Endothelial cell (in vitro differentiated cells): ENCODE data around the gene TBPL2. TPM values are rescaled to one million over a fixed set of nuclear protein-coding genes. Genes with fewer than 3 reads are reported as not detected.
A peak's percentile ranks its signal among the peaks of the same experiment; 100 is the strongest.

Source experiments
- DNase-seq: peaks from one replicate; pipeline ENCODE4 v3.0.0; 2021; ENCODE audit warnings: low spot score
- H3K27ac Mint-ChIP-seq: one replicate; pipeline ENCODE4 v1.8.0; 2021; ENCODE audit warnings: mixed read lengths, inconsistent platforms; ENCODE audit not compliant: unreplicated experiment
- H3K27me3 Mint-ChIP-seq: one replicate; pipeline ENCODE4 v1.8.0; 2021; ENCODE audit warnings: mild to moderate bottlenecking, moderate library complexity, mixed read lengths, inconsistent platforms; ENCODE audit not compliant: unreplicated experiment
- H3K36me3 Mint-ChIP-seq: one replicate; pipeline ENCODE4 v1.8.0; 2021; ENCODE audit warnings: mild to moderate bottlenecking, low read depth, mixed read lengths, inconsistent platforms; ENCODE audit not compliant: unreplicated experiment
- H3K4me1 Mint-ChIP-seq: one replicate; pipeline ENCODE4 v1.8.0; 2021; ENCODE audit warnings: mild to moderate bottlenecking, mixed read lengths, inconsistent platforms; ENCODE audit not compliant: unreplicated experiment
- H3K4me3 Mint-ChIP-seq: one replicate; pipeline ENCODE4 v1.8.0; 2021; ENCODE audit warnings: mild to moderate bottlenecking, mixed read lengths, inconsistent platforms; ENCODE audit not compliant: unreplicated experiment
- H3K9me3 Mint-ChIP-seq: one replicate; pipeline ENCODE4 v1.8.0; 2021; ENCODE audit warnings: mixed read lengths, inconsistent platforms; ENCODE audit not compliant: unreplicated experiment
- CTCF ChIP-seq: fragments of 200-600 bp; sonication (generic); IDR thresholded peaks from one replicate; pipeline ENCODE4 v1.5.0; 2021; ENCODE audit warnings: antibody characterized with exemption; ENCODE audit not compliant: unreplicated experiment
- total RNA-seq: library from RNA; stranded (reverse); fragmentation: NEBNext Ultra II Directional; extraction: Animal tissue kit (Norgen Biotek cat#: 25700); gene quantifications from one replicate; pipeline ENCODE4 v1.2.1, GENCODE V29; 2021; ENCODE audit not compliant: unreplicated experiment

TBPL2 gene
- total RNA-seq, 1 donor from 2014 or later: not detected

DNA sequence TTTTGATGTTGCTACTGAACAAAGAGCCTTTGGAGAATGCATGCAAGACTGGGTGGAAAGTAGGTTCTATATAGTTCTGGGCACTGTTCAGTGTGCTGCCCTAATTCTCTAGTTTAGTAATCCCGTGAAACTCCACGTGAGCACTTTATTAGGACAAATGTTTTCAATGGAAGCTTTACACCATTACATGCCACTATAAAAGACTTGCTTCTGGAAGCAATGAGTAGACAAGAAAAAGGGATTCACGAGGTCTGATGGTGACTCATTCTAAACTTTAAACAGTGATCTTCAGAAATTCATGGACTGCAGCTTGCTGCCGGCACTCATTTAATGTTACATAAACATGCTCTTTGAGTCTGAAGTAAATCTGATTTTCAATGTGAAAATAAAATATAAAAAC is 51.1 kb downstream of the TBPL2 start:
- no peak overlapping the region for H3K4me3 Mint-ChIP-seq
- TF ChIP-seq CTCF: no peak
- no peak for DNase-seq
- no peaks in the 10 kb centered on the region for H3K9me3 Mint-ChIP-seq
- H3K27ac Mint-ChIP-seq: no peak overlapping the region
- peaks cover under 1% of the 10 kb centered on the region for H3K4me1 Mint-ChIP-seq
- H3K36me3 Mint-ChIP-seq: peaks cover 14% of the 10 kb centered on the region
- no peaks in the 10 kb centered on the region for H3K27me3 Mint-ChIP-seq

GRCh38 chr14:55388160-55388559 is 52.3 kb downstream of the TBPL2 start:
- Mint-ChIP-seq H3K9me3 (no peaks in the 10 kb centered on the region), H3K4me3 (no peak overlapping the region), H3K27me3 (no peaks in the 10 kb centered on the region)

GRCh38 chr14:55387121-55387520 is 53.3 kb downstream of the TBPL2 start:
- Mint-ChIP-seq H3K27me3 (no peaks in the 10 kb centered on the region), H3K36me3 (peaks cover 14% of the 10 kb centered on the region), H3K4me3 (no peak overlapping the region), H3K9me3 (no peaks in the 10 kb centered on the region), H3K27ac (no peak overlapping the region), H3K4me1 (no peaks in the 10 kb centered on the region)
- DNase-seq: no peak
- TF ChIP-seq CTCF: no peak

More at GRCh38 chr14:55388160-55388559, 52.3 kb downstream of the TBPL2 start:
- DNase-seq: no peak
- no peak overlapping the region for H3K27ac Mint-ChIP-seq
- H3K36me3 Mint-ChIP-seq: peaks cover 14% of the 10 kb centered on the region
- H3K4me1 Mint-ChIP-seq: no peaks in the 10 kb centered on the region
- no peak for TF ChIP-seq CTCF

- no peak overlapping the region for H3K27ac Mint-ChIP-seq
- H3K4me1 Mint-ChIP-seq: no peaks in the 10 kb centered on the region
- H3K36me3 Mint-ChIP-seq: peaks cover 21% of the 10 kb centered on the region
- TF ChIP-seq CTCF: no peak
- no peaks in the 10 kb centered on the region for H3K27me3 Mint-ChIP-seq
- DNase-seq: no peak
- no peaks in the 10 kb centered on the region for H3K9me3 Mint-ChIP-seq
- no peak overlapping the region for H3K4me3 Mint-ChIP-seq
Observed at GRCh38 chr14:55386037-55386808, 54.2 kb downstream of the TBPL2 start.

DNA sequence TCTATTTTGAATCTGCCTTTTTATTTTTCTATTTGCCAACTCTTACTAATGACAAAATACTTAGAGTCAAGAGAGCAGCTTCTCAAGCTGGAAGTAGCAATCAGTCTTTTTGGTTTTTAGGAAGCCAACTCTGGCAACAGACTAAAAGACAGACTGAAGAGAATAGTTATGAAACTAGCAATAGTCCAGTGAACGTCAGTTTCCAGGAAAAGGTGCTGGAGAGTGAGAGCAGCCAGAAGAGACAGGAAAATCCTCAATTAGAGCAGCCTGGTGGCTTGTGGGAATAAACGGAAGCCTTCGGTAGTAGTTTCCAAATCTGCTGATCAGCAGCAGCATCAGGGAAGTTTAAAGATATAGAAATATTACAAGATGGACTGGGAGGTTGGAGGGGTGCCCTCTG is 55.9 kb downstream of the TBPL2 start:
- no peaks in the 10 kb centered on the region for H3K4me1 Mint-ChIP-seq
- no peak overlapping the region for H3K27ac Mint-ChIP-seq
- peaks cover 28% of the 10 kb centered on the region for H3K36me3 Mint-ChIP-seq
- H3K9me3 Mint-ChIP-seq: no peaks in the 10 kb centered on the region
- TF ChIP-seq CTCF: no peak
- DNase-seq: no peak
- no peaks in the 10 kb centered on the region for H3K27me3 Mint-ChIP-seq
- peak overlapping the region; percentile 33 for H3K4me3 Mint-ChIP-seq
